K562 (cell line): ENCODE data around the gene SPTBN5. TPM values are rescaled to one million over a fixed set of nuclear protein-coding genes. Genes with fewer than 3 reads are reported as not detected.

Experiments used
- C11orf30 ChIP-seq: fragments of 450-650 bp; IDR thresholded peaks from 2 replicates; pipeline ENCODE4 v1.6.1; 2016; ENCODE audit warnings: low read depth, mild to moderate bottlenecking
- CHD7 ChIP-seq: fragments of 200-600 bp; sonication (generic); IDR thresholded peaks from one replicate; pipeline ENCODE4 v1.6.1; 2012; ENCODE audit warnings: mild to moderate bottlenecking, low read depth, low read length, inconsistent platforms
- HNRNPK ChIP-seq: fragments of 200-400 bp; formaldehyde crosslinking; IDR thresholded peaks from one replicate; pipeline ENCODE4 v1.6.1; 2018; ENCODE audit warnings: mild to moderate bottlenecking, low read depth, low read length; ENCODE audit not compliant: poor library complexity, severe bottlenecking
- ZNF740 ChIP-seq, 3 experiments: fragments of 200-800 bp in 1 of 3; sonication (Bioruptor generic) in 1 of 3; sonication (generic) in 1 of 3; formaldehyde crosslinking in 1 of 3; IDR thresholded peaks; 2 replicates each; pipeline versions ENCODE4 v1.6.1 to v1.8.0; 2016 to 2022; ENCODE audit warnings: mild to moderate bottlenecking in 2 of 3, missing compliant biosample characterization in 2 of 3, missing genetic modification characterization in 2 of 3, missing genetic modification reagents in 1 of 3
- polyA plus RNA-seq, 8 experiments: library from polyadenylated mRNA; depleted of rRNA in 4 of 8; stranded (reverse) in 5 of 8; unstranded in 3 of 8; fragments of >200 nt; fragmentation: Nextera tagmentation in 2 of 8; fragmentation: Illumina TruSeq in 1 of 8; extraction: Ambion mirVana in 2 of 8; extraction: Trizol in 1 of 8; gene quantifications; 2 replicates each; pipeline versions ENCODE4 v1.2.1 to v1.2.3, GENCODE V29; 2011 to 2014; ENCODE audit warnings: inconsistent platforms in 1 of 8, missing spikeins in 1 of 8
- total RNA-seq, 7 experiments: library from RNA; depleted of rRNA in 6 of 7; stranded (reverse); fragments of >200 nt in 6 of 7; fragmentation: Illumina TruSeq in 2 of 7; extraction: Trizol in 2 of 7; gene quantifications; 2 replicates each; pipeline versions ENCODE4 v1.2.1 to v1.2.3, GENCODE V29; 2011 to 2021; ENCODE audit warnings: low replicate concordance in 1 of 7

The SPTBN5 gene
- total and polyA plus RNA-seq, 9 of the 15 experiments (the other 6 are each of a cell fraction or from before 2014, with no cell fraction given) = 0.02 TPM; not detected in 8

- TF ChIP-seq CHD7 = no peak
- TF ChIP-seq C11orf30 = peak; percentile 90
- no peak for TF ChIP-seq ZNF740 (CRISPR knock-in tag; IDR thresholded peaks at IDR 0.05)
- no peak for TF ChIP-seq ZNF740 (tag; IDR thresholded peaks at IDR 0.05)
- no peak for TF ChIP-seq HNRNPK
Observed at GRCh38 chr15:41904541-41905005, 10.7 kb upstream of the SPTBN5 start (continued).
